ENCODE results near the gene ZNF506. TPM values are rescaled to one million over a fixed set of nuclear protein-coding genes. Genes with fewer than 3 reads are reported as not detected.
"Not testable (repeated sequence)": the region's sequence is repeated elsewhere in the genome, so short reads cannot be mapped to it uniquely, and the experiment has no call there.

Gene ZNF506
- total RNA-seq, 1 donor from 2014 or later: 22.1 TPM

GRCh38 chr19:19776206-19777008, 45.1 kb downstream of the ZNF506 start:
- Histone ChIP-seq H3K27me3 (no peaks in the 10 kb centered on the region), H3K4me1 (peaks cover 13% of the 10 kb centered on the region), H3K27ac (peak overlapping the region; percentile 88), H3K36me3 (no peaks in the 10 kb centered on the region), H3K4me3 (peak overlapping the region; percentile 53), H3K9me3 (no peaks in the 10 kb centered on the region)
- peak; percentile 99 for DNase-seq
- TF ChIP-seq CTCF (IDR thresholded peaks at IDR 0.05): no peak
- intact Hi-C loops (cut with DNase I): no loop called here
- peak; percentile 100 for ATAC-seq

GRCh38 chr19:19775891-19776205, 45.7 kb downstream of the ZNF506 start:
- intact Hi-C loops (cut with DNase I): no loop called here
- ATAC-seq: no peak

GRCh38 chr19:19774354-19775033, 47.1 kb downstream of the ZNF506 start:
- Histone ChIP-seq H3K27ac (no peak overlapping the region), H3K4me3 (no peak overlapping the region), H3K9me3 (no peaks in the 10 kb centered on the region), H3K36me3 (no peaks in the 10 kb centered on the region), H3K27me3 (no peaks in the 10 kb centered on the region), H3K4me1 (peaks cover 13% of the 10 kb centered on the region)
- no peak for ATAC-seq
- DNase-seq: no peak
- TF ChIP-seq CTCF (IDR thresholded peaks at IDR 0.05): no peak
- intact Hi-C loops (cut with DNase I): no loop called here

More at GRCh38 chr19:19775891-19776205, 45.7 kb downstream of the ZNF506 start:
- H3K4me3 ChIP-seq: peak overlapping the region; percentile 53
- DNase-seq: no peak
- no peak for TF ChIP-seq CTCF (IDR thresholded peaks at IDR 0.05)
- peaks cover 13% of the 10 kb centered on the region for H3K4me1 ChIP-seq
- peak overlapping the region; percentile 88 for H3K27ac ChIP-seq
- no peaks in the 10 kb centered on the region for H3K9me3 ChIP-seq
- no peaks in the 10 kb centered on the region for H3K36me3 ChIP-seq
- H3K27me3 ChIP-seq: no peaks in the 10 kb centered on the region

GRCh38 chr19:19771963-19772362, 49.6 kb downstream of the ZNF506 start:
- intact Hi-C loops (cut with DNase I); H3K4me1 ChIP-seq; H3K27me3 ChIP-seq; ATAC-seq; DNase-seq; H3K27ac ChIP-seq; H3K9me3 ChIP-seq; H3K36me3 ChIP-seq; H3K4me3 ChIP-seq: not testable (repeated sequence)

- intact Hi-C loops (cut with DNase I): not testable (repeated sequence)
Observed at GRCh38 chr19:19769971-19770370, 51.6 kb downstream of the ZNF506 start.

GRCh38 chr19:19758164-19758563, 63.4 kb downstream of the ZNF506 start:
- no peaks in the 10 kb centered on the region for H3K36me3 ChIP-seq
- TF ChIP-seq CTCF (IDR thresholded peaks at IDR 0.05): no peak
- DNase-seq (no peak), ATAC-seq (no peak)
- H3K9me3 ChIP-seq: no peaks in the 10 kb centered on the region
- no peak overlapping the region for H3K4me3 ChIP-seq
- no peak overlapping the region for H3K27ac ChIP-seq
- no peaks in the 10 kb centered on the region for H3K4me1 ChIP-seq
- H3K27me3 ChIP-seq: no peaks in the 10 kb centered on the region
- intact Hi-C loops (cut with DNase I): no loop called here

More at GRCh38 chr19:19769971-19770370, 51.6 kb downstream of the ZNF506 start:
- H3K27ac ChIP-seq, H3K9me3 ChIP-seq, DNase-seq, H3K36me3 ChIP-seq, H3K27me3 ChIP-seq, H3K4me1 ChIP-seq, ATAC-seq, H3K4me3 ChIP-seq: not testable (repeated sequence)

Measured in upper lobe of right lung (tissue), 1 donor.